CD4-positive, alpha-beta T cell treated with Interleukin-2 at 100 ng/mL for 4 hours (primary cell): Measurements from ENCODE around the gene RNF5.
"Not testable (repeated sequence)": the region's sequence is repeated elsewhere in the genome, so short reads cannot be mapped to it uniquely, and the experiment has no call there.

Source experiments
- DNase-seq: peaks from one replicate; pipeline ENCODE4 v3.0.0-alpha.2; 2020; ENCODE audit warnings: low spot score

RNF5 gene

GRCh38 chr6:32177788-32178546 lies at the start of gene RNF5:
Gene RNF5 (plus strand): TSS chr6:32178405. CDS start chr6:32178512, 107 bp downstream.
- DNase-seq, result peak; percentile 100

GRCh38 chr6:32128751-32129296 lies 49.4 kb upstream of the RNF5 start:
- DNase-seq, result no peak

- DNase-seq, result no peak
Observed at GRCh38 chr6:32129297-32130088, 48.7 kb upstream of the RNF5 start.

GRCh38 chr6:32131439-32131948 lies 46.7 kb upstream of the RNF5 start:
- DNase-seq, result no peak

- no peak for DNase-seq
Observed at GRCh38 chr6:32132110-32132509, 46.1 kb upstream of the RNF5 start.

- no peak for DNase-seq
Observed at GRCh38 chr6:32133786-32134185, 44.4 kb upstream of the RNF5 start.

- no peak for DNase-seq
Observed at GRCh38 chr6:32137454-32137853, 40.8 kb upstream of the RNF5 start.

- DNase-seq, result no peak
Observed at GRCh38 chr6:32139590-32139989, 38.6 kb upstream of the RNF5 start.

- DNase-seq, result no peak
Observed at GRCh38 chr6:32140420-32141046, 37.7 kb upstream of the RNF5 start.

- not testable (repeated sequence) for DNase-seq
Observed at GRCh38 chr6:32144238-32144637, 34.0 kb upstream of the RNF5 start.

- DNase-seq, result no peak
Observed at GRCh38 chr6:32146287-32146686, 31.9 kb upstream of the RNF5 start.

- DNase-seq, result no peak
Observed at GRCh38 chr6:32146687-32147086, 31.5 kb upstream of the RNF5 start.

- no peak for DNase-seq
Observed at GRCh38 chr6:32147401-32148132, 30.6 kb upstream of the RNF5 start.

GRCh38 chr6:32148289-32149091 lies 29.7 kb upstream of the RNF5 start:
- DNase-seq, result peak; percentile 64

- no peak for DNase-seq
Observed at GRCh38 chr6:32149092-32149755, 29.0 kb upstream of the RNF5 start.

GRCh38 chr6:32149932-32150870 lies 28.0 kb upstream of the RNF5 start:
- no peak for DNase-seq

- DNase-seq, result no peak
Observed at GRCh38 chr6:32151181-32151862, 26.9 kb upstream of the RNF5 start.
